Esophagus (tissue), 2 donors: ENCODE measurements around the gene ACVR1B. TPM values are rescaled to one million over a fixed set of nuclear protein-coding genes. Genes with fewer than 3 reads are reported as not detected.

Experiments
- H3K27ac ChIP-seq, 2 donors: one replicate each; pipeline ENCODE4 v1.5.1; 2013; ENCODE audit warnings: low read depth in 2 of 2, mild to moderate bottlenecking in 2 of 2, inconsistent platforms in 1 of 2, low read length in 1 of 2, moderate library complexity in 1 of 2
- H3K27me3 ChIP-seq, 2 donors: one replicate each; pipeline ENCODE4 v1.6.1; 2013; ENCODE audit warnings: low read length in 2 of 2, control low read depth in 1 of 2, mild to moderate bottlenecking in 1 of 2; ENCODE audit not compliant: insufficient read depth in 2 of 2, control insufficient read depth in 1 of 2
- H3K36me3 ChIP-seq, 2 donors: one replicate each; pipeline ENCODE4 v1.6.1; 2013; ENCODE audit warnings: low read length in 1 of 2; ENCODE audit not compliant: control insufficient read depth in 2 of 2, insufficient read depth in 2 of 2
- H3K4me1 ChIP-seq, 2 donors: one replicate each; pipeline ENCODE4 v1.6.1; 2013; ENCODE audit warnings: low read length in 1 of 2; ENCODE audit not compliant: control insufficient read depth in 2 of 2, insufficient read depth in 2 of 2
- H3K4me3 ChIP-seq, 2 donors: one replicate each; pipeline ENCODE4 v1.5.1; 2013; ENCODE audit warnings: low read length in 2 of 2, mild to moderate bottlenecking in 2 of 2, low read depth in 1 of 2, moderate library complexity in 1 of 2
- H3K9me3 ChIP-seq, 2 donors: one replicate each; pipeline ENCODE4 v1.6.1; 2013; ENCODE audit warnings: mild to moderate bottlenecking in 2 of 2, low read depth in 1 of 2, low read length in 1 of 2, moderate library complexity in 1 of 2; ENCODE audit not compliant: control insufficient read depth in 2 of 2, insufficient read depth in 1 of 2
- WGBS, 2 donors: extraction: QIAGEN DNeasy Blood & Tissue Kit; methylation state at CpG; one replicate each; pipeline ENCODE4 v1.1.7; 2013; 5-methylcytosine and 5-hydroxymethylcytosine counted together
- polyA plus RNA-seq, 2 donors: library from polyadenylated mRNA; stranded (reverse); fragments of 200-250 nt; gene quantifications; one replicate each; pipeline ENCODE4 v1.2.3, GENCODE V29; 2013
- donor health status: healthy with polysubstance abuse.
- donor health status: Bipolar disorder and iron deficiency.

Gene ACVR1B
- polyA plus RNA-seq, 2 donors, result 11.6 to 12.4 TPM

DNA sequence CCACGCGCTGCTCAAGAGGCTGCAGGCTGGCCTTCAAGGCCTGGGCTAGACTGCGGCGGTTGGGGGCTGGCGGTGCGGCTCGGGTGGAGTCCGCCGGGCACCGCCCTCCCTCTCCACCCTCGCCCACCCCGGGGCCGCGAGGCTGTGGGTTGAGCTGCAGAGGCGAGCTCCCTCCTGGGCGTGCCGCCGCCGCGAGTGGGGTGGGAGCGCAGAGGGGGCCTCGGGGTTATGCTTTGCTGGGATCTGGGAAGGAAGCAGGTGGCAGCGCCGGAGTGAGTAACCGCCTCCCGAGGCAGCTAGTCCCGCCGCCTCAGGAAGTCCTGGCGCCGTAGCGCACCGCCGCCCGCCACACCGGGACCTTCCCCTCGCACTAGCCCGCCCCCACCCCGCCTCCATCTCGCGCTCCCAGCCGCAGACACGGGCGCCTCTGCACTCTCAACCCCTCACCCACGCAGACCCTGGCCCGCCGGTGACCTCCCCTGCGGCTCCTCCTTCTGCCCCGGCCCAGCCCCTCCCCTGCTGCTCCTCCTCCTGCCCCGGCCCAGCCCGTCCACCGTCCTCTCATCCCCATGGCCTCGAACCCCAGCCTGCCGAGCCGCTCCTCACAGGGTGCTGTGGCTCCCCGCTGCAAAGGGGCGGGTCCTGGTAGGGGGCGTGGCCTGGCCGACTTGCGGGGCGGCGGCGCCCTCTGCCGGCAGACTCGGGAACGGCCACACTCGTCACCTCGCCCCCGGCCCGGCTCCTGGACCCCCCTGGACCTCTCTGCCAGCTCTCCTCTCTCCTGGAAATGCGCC, 71.9 kb downstream of the ACVR1B start:
- H3K4me1 ChIP-seq, result peaks cover 3% of the 10 kb centered on the region in 2 donors
- no peaks in the 10 kb centered on the region for H3K9me3 ChIP-seq
- peak overlapping the region; percentile 42 to 48 for H3K4me3 ChIP-seq

DNA sequence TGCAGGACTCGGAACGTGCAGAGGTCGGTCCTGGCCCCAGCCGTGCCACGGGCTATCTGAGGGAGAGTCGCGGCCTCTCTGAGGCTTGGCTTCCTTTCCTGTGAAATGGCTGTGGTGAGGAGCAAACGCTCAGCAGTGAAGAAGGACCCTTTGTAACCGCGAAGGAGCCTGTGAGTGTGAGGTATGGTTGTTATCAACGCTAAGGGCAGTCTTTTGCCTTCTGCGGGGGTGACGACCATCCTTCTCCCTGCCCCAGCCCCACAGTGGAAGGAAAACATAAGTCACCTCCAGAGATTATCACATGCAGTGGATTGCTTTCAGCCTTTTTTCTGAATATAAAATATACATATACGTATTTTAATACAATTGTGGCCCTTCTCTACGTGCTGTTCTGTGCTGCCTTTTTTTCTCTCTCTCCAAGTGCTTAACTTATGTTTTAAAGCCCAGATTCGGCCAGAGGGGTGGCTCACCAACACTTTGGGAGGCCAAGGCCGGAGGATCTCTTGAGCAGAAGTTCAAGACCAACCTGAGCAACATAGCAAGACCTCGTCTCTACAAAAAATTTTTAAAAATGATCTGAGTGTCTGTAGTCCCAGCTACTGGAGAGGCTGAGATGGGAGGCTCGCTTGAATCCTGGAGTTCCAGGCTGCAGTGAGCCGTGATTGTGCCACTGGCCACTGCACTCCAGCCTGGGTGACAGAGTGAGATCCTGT, 72.6 kb downstream of the ACVR1B start:
- no peaks in the 10 kb centered on the region for H3K27me3 ChIP-seq
- peak overlapping the region in 1 of 2 donors; percentile 9 for H3K4me3 ChIP-seq
- H3K36me3 ChIP-seq, result no peaks in the 10 kb centered on the region
- H3K4me1 ChIP-seq, result peaks cover 3% of the 10 kb centered on the region in 2 donors
- H3K9me3 ChIP-seq, result no peaks in the 10 kb centered on the region
- 23 to 27% methylated on average over 20 of the region's 20 CpGs for WGBS, 2 donors
- H3K27ac ChIP-seq, result peak overlapping the region in 1 of 2 donors; percentile 16

More for the DNA sequence above, 71.9 kb downstream of the ACVR1B start:
- H3K27ac ChIP-seq, result no peak overlapping the region
- no peaks in the 10 kb centered on the region for H3K36me3 ChIP-seq
- 1% methylated on average over 54 to 70 of the region's 70 CpGs for WGBS, 2 donors
- H3K27me3 ChIP-seq, result no peaks in the 10 kb centered on the region

- H3K36me3 ChIP-seq, result no peaks in the 10 kb centered on the region
- H3K27me3 ChIP-seq, result no peaks in the 10 kb centered on the region
- H3K4me3 ChIP-seq, result no peak overlapping the region
- H3K9me3 ChIP-seq, result no peaks in the 10 kb centered on the region
- peaks cover 3% of the 10 kb centered on the region in 2 donors for H3K4me1 ChIP-seq
- WGBS, 2 donors, result 73 to 77% methylated on average over 15 of the region's 15 CpGs
- peak overlapping the region; percentile 76 to 80 for H3K27ac ChIP-seq
These were observed 73.3 kb downstream of the ACVR1B start for GRCh38 chr12:52024845-52025230.

DNA sequence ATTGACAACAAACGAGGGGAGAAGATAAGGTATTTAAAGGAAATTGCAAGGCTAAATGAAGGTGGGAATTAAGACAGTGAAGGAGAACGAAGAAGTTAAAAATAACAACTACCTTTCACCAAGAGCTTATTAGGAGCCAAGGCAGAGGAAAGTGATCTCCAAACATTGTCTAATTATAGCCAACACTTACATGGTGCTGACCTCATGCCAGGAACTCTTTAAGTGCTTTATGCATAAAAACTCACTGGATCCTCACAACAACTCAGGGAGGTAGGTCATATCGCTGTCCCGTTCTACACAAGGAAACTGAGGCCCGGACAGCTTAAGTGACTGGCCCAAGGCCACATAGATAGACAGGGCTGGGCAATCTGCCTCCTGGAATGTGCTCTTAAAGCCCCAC, 74.8 kb downstream of the ACVR1B start:
- Histone ChIP-seq H3K9me3 (no peaks in the 10 kb centered on the region), H3K36me3 (no peaks in the 10 kb centered on the region), H3K27ac (peak overlapping the region in 1 of 2 donors; percentile 58), H3K27me3 (no peaks in the 10 kb centered on the region), H3K4me1 (peaks cover 3% of the 10 kb centered on the region in 2 donors), H3K4me3 (no peak overlapping the region)
- 32 to 42% methylated on average over 5 of the region's 5 CpGs for WGBS, 2 donors

DNA sequence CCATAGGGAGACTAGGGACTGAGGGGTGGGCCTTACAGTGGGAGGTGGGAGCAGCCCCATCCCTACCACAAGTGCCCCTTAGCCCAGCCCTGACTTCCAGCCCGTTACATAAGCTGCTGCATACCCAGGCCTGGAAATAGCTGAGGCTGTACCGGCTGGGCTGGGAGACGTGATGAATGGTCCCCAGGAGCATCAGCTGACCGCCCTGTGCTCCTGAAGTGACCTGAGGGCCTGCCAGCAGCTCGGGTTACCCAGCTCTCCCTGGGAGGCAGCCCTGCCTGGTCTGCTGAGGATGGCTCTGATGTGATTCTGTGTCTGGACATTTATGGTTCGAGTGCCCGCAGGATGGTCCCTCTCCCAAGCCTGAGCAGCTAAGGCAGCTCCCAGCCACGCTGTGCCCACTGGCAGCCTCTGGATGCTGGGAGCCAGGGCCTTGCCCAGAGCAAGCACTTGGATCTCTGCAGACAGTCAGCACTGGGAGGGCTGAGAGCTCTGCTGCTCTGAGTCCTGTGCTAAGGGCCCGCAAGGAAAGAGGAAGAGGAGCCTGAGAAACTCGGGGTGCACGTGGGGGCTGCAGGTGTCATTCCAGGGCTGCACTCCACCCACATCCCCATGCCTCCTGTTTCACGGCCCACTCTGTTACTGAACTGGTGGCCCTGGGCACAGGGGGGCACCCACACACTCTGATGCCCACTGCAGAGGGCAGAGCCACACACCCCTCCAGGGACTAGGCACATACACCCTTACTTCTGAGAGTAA, 75.8 kb downstream of the ACVR1B start:
- H3K4me1 ChIP-seq, result peaks cover 3% of the 10 kb centered on the region in 2 donors
- H3K9me3 ChIP-seq, result no peaks in the 10 kb centered on the region
- H3K27me3 ChIP-seq, result no peaks in the 10 kb centered on the region
- 80 to 81% methylated on average over 12 of the region's 12 CpGs for WGBS, 2 donors
- no peaks in the 10 kb centered on the region for H3K36me3 ChIP-seq
- no peak overlapping the region for H3K4me3 ChIP-seq
- H3K27ac ChIP-seq, result peak overlapping the region in 1 of 2 donors; percentile 45

- WGBS, 2 donors, result 43 to 46% methylated on average over 4 of the region's 4 CpGs
- Histone ChIP-seq H3K27ac (no peak overlapping the region), H3K4me3 (no peak overlapping the region)
These were observed 78.2 kb downstream of the ACVR1B start for GRCh38 chr12:52029685-52030084.

GRCh38 chr12:52032446-52032803, 80.9 kb downstream of the ACVR1B start:
- Histone ChIP-seq H3K27me3 (no peaks in the 10 kb centered on the region), H3K4me3 (no peak overlapping the region), H3K4me1 (peaks cover 4% of the 10 kb centered on the region in 2 donors), H3K27ac (peak overlapping the region; percentile 69 to 86), H3K36me3 (no peaks in the 10 kb centered on the region), H3K9me3 (no peaks in the 10 kb centered on the region)
- 3 to 5% methylated on average over 5 of the region's 5 CpGs for WGBS, 2 donors

More at GRCh38 chr12:52029685-52030084, 78.2 kb downstream of the ACVR1B start:
- no peaks in the 10 kb centered on the region for H3K36me3 ChIP-seq
- no peaks in the 10 kb centered on the region for H3K9me3 ChIP-seq
- peaks cover 3% of the 10 kb centered on the region in 2 donors for H3K4me1 ChIP-seq
- H3K27me3 ChIP-seq, result no peaks in the 10 kb centered on the region

DNA sequence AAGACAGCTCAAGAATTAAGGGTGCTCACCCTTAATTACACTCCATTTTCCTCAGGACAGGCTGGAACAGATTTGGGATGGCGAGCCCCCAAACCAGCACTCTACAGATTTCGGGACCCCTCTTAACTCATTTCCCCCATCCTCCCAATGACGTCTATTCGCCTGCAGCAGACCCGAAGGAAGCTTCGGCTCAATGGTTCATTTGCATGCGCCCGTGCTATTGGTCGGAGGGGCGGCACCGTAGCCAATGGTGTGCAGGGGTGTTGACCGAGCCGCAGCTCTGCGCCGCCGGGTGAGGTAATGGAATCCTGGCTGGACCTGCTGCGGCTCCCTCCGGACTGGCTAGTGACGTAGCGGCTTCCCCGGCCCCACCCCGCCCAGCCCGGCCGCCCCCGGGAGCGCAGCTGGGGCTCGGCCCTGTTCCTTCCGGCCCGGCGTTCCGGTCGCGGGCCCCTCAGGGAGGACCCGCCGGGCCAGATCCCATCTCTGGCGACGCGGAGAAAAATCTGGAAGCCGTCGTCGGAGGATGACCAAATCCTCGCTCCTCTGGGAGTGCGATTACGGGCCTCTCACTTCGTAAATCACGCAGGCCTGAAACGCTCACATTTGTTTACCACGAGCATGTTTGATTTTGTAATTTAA, 81.4 kb downstream of the ACVR1B start:
- WGBS, 2 donors, result 0 to 1% methylated on average over 43 to 48 of the region's 48 CpGs
- Histone ChIP-seq H3K4me1 (peaks cover 5 to 7% of the 10 kb centered on the region in 2 donors), H3K9me3 (no peaks in the 10 kb centered on the region), H3K27ac (peak overlapping the region; percentile 79 to 86), H3K27me3 (no peaks in the 10 kb centered on the region), H3K4me3 (peak overlapping the region; percentile 26 to 29), H3K36me3 (no peaks in the 10 kb centered on the region)
